ENCODE measurements around the gene FBXL17. TPM values are rescaled to one million over a fixed set of nuclear protein-coding genes. Genes with fewer than 3 reads are reported as not detected.

Gene FBXL17
- total and polyA plus RNA-seq, 2 donors: 12.3 to 13.5 TPM

- H3K9me3 ChIP-seq (ENCODE audit: control insufficient read depth in 2 of 2, insufficient read depth in 1 of 2, low read length in 1 of 2): no peaks in the 10 kb centered on the region
- 49% methylated on average over 11 of the region's 11 CpGs for WGBS
- H3K27me3 ChIP-seq (ENCODE audit: control insufficient read depth in 2 of 2, insufficient read depth in 1 of 2, low read length in 1 of 2): no peaks in the 10 kb centered on the region
- no peak overlapping the region for H3K27ac ChIP-seq (ENCODE audit: low read depth in 1 of 2, low read length in 1 of 2)
- no peak for DNase-seq (ENCODE audit: low read depth in 6 of 9, low spot score in 9 of 9)
- H3K4me3 ChIP-seq (ENCODE audit: low read length in 2 of 2): no peak overlapping the region
- no peaks in the 10 kb centered on the region for H3K36me3 ChIP-seq (ENCODE audit: control insufficient read depth in 2 of 2, insufficient read depth in 2 of 2, low read length in 1 of 2)
- peaks cover 7 to 9% of the 10 kb centered on the region in 2 donors for H3K4me1 ChIP-seq (ENCODE audit: control insufficient read depth in 2 of 2, insufficient read depth in 2 of 2, low read length in 2 of 2)
Observed at GRCh38 chr5:107887166-107887943, 494.5 kb downstream of the FBXL17 start.

- Histone ChIP-seq H3K27ac (ENCODE audit: low read depth in 1 of 2, low read length in 1 of 2) (no peak overlapping the region), H3K4me3 (ENCODE audit: low read length in 2 of 2) (no peak overlapping the region), H3K27me3 (ENCODE audit: control insufficient read depth in 2 of 2, insufficient read depth in 1 of 2, low read length in 1 of 2) (no peaks in the 10 kb centered on the region), H3K4me1 (ENCODE audit: control insufficient read depth in 2 of 2, insufficient read depth in 2 of 2, low read length in 2 of 2) (peaks cover 7 to 9% of the 10 kb centered on the region in 2 donors), H3K36me3 (ENCODE audit: control insufficient read depth in 2 of 2, insufficient read depth in 2 of 2, low read length in 1 of 2) (no peaks in the 10 kb centered on the region), H3K9me3 (ENCODE audit: control insufficient read depth in 2 of 2, insufficient read depth in 1 of 2, low read length in 1 of 2) (no peaks in the 10 kb centered on the region)
- DNase-seq (ENCODE audit: low read depth in 6 of 9, low spot score in 9 of 9): peak in 2 of 9 donors; percentile 7 to 30
- 13% methylated on average over 2 of the region's 2 CpGs for WGBS
Observed at GRCh38 chr5:107885601-107886000, 496.3 kb downstream of the FBXL17 start.

GRCh38 chr5:107884871-107885270 lies 497.0 kb downstream of the FBXL17 start:
- Histone ChIP-seq H3K9me3 (ENCODE audit: control insufficient read depth in 2 of 2, insufficient read depth in 1 of 2, low read length in 1 of 2) (no peaks in the 10 kb centered on the region), H3K36me3 (ENCODE audit: control insufficient read depth in 2 of 2, insufficient read depth in 2 of 2, low read length in 1 of 2) (peaks cover 0 to 3% of the 10 kb centered on the region in 2 donors), H3K27ac (ENCODE audit: low read depth in 1 of 2, low read length in 1 of 2) (no peak overlapping the region), H3K4me3 (ENCODE audit: low read length in 2 of 2) (no peak overlapping the region), H3K4me1 (ENCODE audit: control insufficient read depth in 2 of 2, insufficient read depth in 2 of 2, low read length in 2 of 2) (peaks cover 7 to 9% of the 10 kb centered on the region in 2 donors), H3K27me3 (ENCODE audit: control insufficient read depth in 2 of 2, insufficient read depth in 1 of 2, low read length in 1 of 2) (no peaks in the 10 kb centered on the region)
- no peak for DNase-seq (ENCODE audit: low read depth in 6 of 9, low spot score in 9 of 9)
- 99% methylated on average over 1 of the region's 1 CpG for WGBS

GRCh38 chr5:107878661-107879060 lies 503.2 kb downstream of the FBXL17 start:
- DNase-seq (ENCODE audit: low read depth in 6 of 9, low spot score in 9 of 9): no peak
- H3K36me3 ChIP-seq (ENCODE audit: control insufficient read depth in 2 of 2, insufficient read depth in 2 of 2, low read length in 1 of 2): peaks cover 0 to 3% of the 10 kb centered on the region in 2 donors
- H3K27ac ChIP-seq (ENCODE audit: low read depth in 1 of 2, low read length in 1 of 2): no peak overlapping the region
- H3K9me3 ChIP-seq (ENCODE audit: control insufficient read depth in 2 of 2, insufficient read depth in 1 of 2, low read length in 1 of 2): no peaks in the 10 kb centered on the region
- WGBS: 96% methylated on average over 4 of the region's 4 CpGs
- H3K4me3 ChIP-seq (ENCODE audit: low read length in 2 of 2): no peak overlapping the region
- no peaks in the 10 kb centered on the region for H3K27me3 ChIP-seq (ENCODE audit: control insufficient read depth in 2 of 2, insufficient read depth in 1 of 2, low read length in 1 of 2)
- H3K4me1 ChIP-seq (ENCODE audit: control insufficient read depth in 2 of 2, insufficient read depth in 2 of 2, low read length in 2 of 2): peaks cover 6 to 10% of the 10 kb centered on the region in 2 donors

GRCh38 chr5:107876906-107877305 lies 505.0 kb downstream of the FBXL17 start:
- DNase-seq (ENCODE audit: low read depth in 6 of 9, low spot score in 9 of 9): no peak
- H3K9me3 ChIP-seq (ENCODE audit: control insufficient read depth in 2 of 2, insufficient read depth in 1 of 2, low read length in 1 of 2): no peaks in the 10 kb centered on the region
- WGBS: 96% methylated on average over 6 of the region's 6 CpGs

GRCh38 chr5:107876261-107876660 lies 505.6 kb downstream of the FBXL17 start:
- H3K27ac ChIP-seq (ENCODE audit: low read depth in 1 of 2, low read length in 1 of 2): no peak overlapping the region
- H3K4me1 ChIP-seq (ENCODE audit: control insufficient read depth in 2 of 2, insufficient read depth in 2 of 2, low read length in 2 of 2): peaks cover 6 to 10% of the 10 kb centered on the region in 2 donors
- no peak overlapping the region for H3K4me3 ChIP-seq (ENCODE audit: low read length in 2 of 2)
- H3K27me3 ChIP-seq (ENCODE audit: control insufficient read depth in 2 of 2, insufficient read depth in 1 of 2, low read length in 1 of 2): no peaks in the 10 kb centered on the region
- no peaks in the 10 kb centered on the region for H3K9me3 ChIP-seq (ENCODE audit: control insufficient read depth in 2 of 2, insufficient read depth in 1 of 2, low read length in 1 of 2)
- no peak for DNase-seq (ENCODE audit: low read depth in 6 of 9, low spot score in 9 of 9)
- 97% methylated on average over 7 of the region's 7 CpGs for WGBS
- H3K36me3 ChIP-seq (ENCODE audit: control insufficient read depth in 2 of 2, insufficient read depth in 2 of 2, low read length in 1 of 2): peaks cover 0 to 3% of the 10 kb centered on the region in 2 donors

More at GRCh38 chr5:107876906-107877305, 505.0 kb downstream of the FBXL17 start:
- no peak overlapping the region for H3K27ac ChIP-seq (ENCODE audit: low read depth in 1 of 2, low read length in 1 of 2)
- H3K4me3 ChIP-seq (ENCODE audit: low read length in 2 of 2): no peak overlapping the region
- peaks cover 0 to 3% of the 10 kb centered on the region in 2 donors for H3K36me3 ChIP-seq (ENCODE audit: control insufficient read depth in 2 of 2, insufficient read depth in 2 of 2, low read length in 1 of 2)
- peaks cover 6 to 10% of the 10 kb centered on the region in 2 donors for H3K4me1 ChIP-seq (ENCODE audit: control insufficient read depth in 2 of 2, insufficient read depth in 2 of 2, low read length in 2 of 2)
- no peaks in the 10 kb centered on the region for H3K27me3 ChIP-seq (ENCODE audit: control insufficient read depth in 2 of 2, insufficient read depth in 1 of 2, low read length in 1 of 2)

- peaks cover 0 to 3% of the 10 kb centered on the region in 2 donors for H3K36me3 ChIP-seq (ENCODE audit: control insufficient read depth in 2 of 2, insufficient read depth in 2 of 2, low read length in 1 of 2)
- no peaks in the 10 kb centered on the region for H3K27me3 ChIP-seq (ENCODE audit: control insufficient read depth in 2 of 2, insufficient read depth in 1 of 2, low read length in 1 of 2)
- no peaks in the 10 kb centered on the region for H3K9me3 ChIP-seq (ENCODE audit: control insufficient read depth in 2 of 2, insufficient read depth in 1 of 2, low read length in 1 of 2)
- peaks cover 6 to 10% of the 10 kb centered on the region in 2 donors for H3K4me1 ChIP-seq (ENCODE audit: control insufficient read depth in 2 of 2, insufficient read depth in 2 of 2, low read length in 2 of 2)
- H3K27ac ChIP-seq (ENCODE audit: low read depth in 1 of 2, low read length in 1 of 2): no peak overlapping the region
- 98% methylated on average over 9 of the region's 9 CpGs for WGBS
- no peak for DNase-seq (ENCODE audit: low read depth in 6 of 9, low spot score in 9 of 9)
- no peak overlapping the region for H3K4me3 ChIP-seq (ENCODE audit: low read length in 2 of 2)
Observed at GRCh38 chr5:107875833-107876232, 506.1 kb downstream of the FBXL17 start.

GRCh38 chr5:107874795-107875194 lies 507.1 kb downstream of the FBXL17 start:
- peak overlapping the region in 1 of 2 donors; percentile 43 for H3K27ac ChIP-seq (ENCODE audit: low read depth in 1 of 2, low read length in 1 of 2)
- no peak overlapping the region for H3K4me3 ChIP-seq (ENCODE audit: low read length in 2 of 2)
- H3K27me3 ChIP-seq (ENCODE audit: control insufficient read depth in 2 of 2, insufficient read depth in 1 of 2, low read length in 1 of 2): no peaks in the 10 kb centered on the region
- peaks cover 6 to 10% of the 10 kb centered on the region in 2 donors for H3K4me1 ChIP-seq (ENCODE audit: control insufficient read depth in 2 of 2, insufficient read depth in 2 of 2, low read length in 2 of 2)
- no peaks in the 10 kb centered on the region for H3K36me3 ChIP-seq (ENCODE audit: control insufficient read depth in 2 of 2, insufficient read depth in 2 of 2, low read length in 1 of 2)
- DNase-seq (ENCODE audit: low read depth in 6 of 9, low spot score in 9 of 9): peak; percentile 19 to 82 (median 58)
- no peaks in the 10 kb centered on the region for H3K9me3 ChIP-seq (ENCODE audit: control insufficient read depth in 2 of 2, insufficient read depth in 1 of 2, low read length in 1 of 2)

- 97% methylated on average over 2 of the region's 2 CpGs for WGBS
- Histone ChIP-seq H3K27me3 (ENCODE audit: control insufficient read depth in 2 of 2, insufficient read depth in 1 of 2, low read length in 1 of 2) (no peaks in the 10 kb centered on the region), H3K36me3 (ENCODE audit: control insufficient read depth in 2 of 2, insufficient read depth in 2 of 2, low read length in 1 of 2) (no peaks in the 10 kb centered on the region), H3K9me3 (ENCODE audit: control insufficient read depth in 2 of 2, insufficient read depth in 1 of 2, low read length in 1 of 2) (no peaks in the 10 kb centered on the region), H3K4me3 (ENCODE audit: low read length in 2 of 2) (no peak overlapping the region), H3K27ac (ENCODE audit: low read depth in 1 of 2, low read length in 1 of 2) (no peak overlapping the region), H3K4me1 (ENCODE audit: control insufficient read depth in 2 of 2, insufficient read depth in 2 of 2, low read length in 2 of 2) (peaks cover 6 to 10% of the 10 kb centered on the region in 2 donors)
- no peak for DNase-seq (ENCODE audit: low read depth in 6 of 9, low spot score in 9 of 9)
Observed at GRCh38 chr5:107873877-107874276, 508.0 kb downstream of the FBXL17 start.
